ENCODE data around the gene NCCRP1.

The NCCRP1 gene

GRCh38 chr19:39196860-39197562 is at the start of gene NCCRP1:
TSS of gene NCCRP1 (plus strand) at chr19:39196964. CDS start at chr19:39196983, 19 bp downstream.
- Mint-ChIP-seq H3K4me1 (peaks cover 23% of the 10 kb centered on the region), H3K27ac (no peak within 1 kb of the TSS), H3K36me3 (no peaks in the 10 kb centered on the region), H3K4me3 (no peak within 1 kb of the TSS), H3K9me3 (no peaks in the 10 kb centered on the region), H3K27me3 (peaks cover 92% of the 10 kb centered on the region)
- DNase-seq: no peak
- CTCF ChIA-PET: interaction anchor here (1.6 kb wide), 1 partner anchor 131 kb away, joined by 3 read pairs; no protein-coding TSS in a partner anchor

GRCh38 chr19:39147480-39147879 is 49.3 kb upstream of the NCCRP1 start:
- no peak for DNase-seq
- CTCF ChIA-PET: no interaction called here
- Mint-ChIP-seq H3K4me1 (peaks cover 2% of the 10 kb centered on the region), H3K36me3 (no peaks in the 10 kb centered on the region), H3K27me3 (no peaks in the 10 kb centered on the region), H3K9me3 (no peaks in the 10 kb centered on the region), H3K4me3 (no peak overlapping the region), H3K27ac (no peak overlapping the region)

- DNase-seq: no peak
- Mint-ChIP-seq H3K27ac (no peak overlapping the region), H3K9me3 (no peaks in the 10 kb centered on the region), H3K4me3 (no peak overlapping the region), H3K4me1 (peaks cover 5% of the 10 kb centered on the region), H3K36me3 (no peaks in the 10 kb centered on the region), H3K27me3 (no peaks in the 10 kb centered on the region)
- CTCF ChIA-PET: no interaction called here
Measured at GRCh38 chr19:39148939-39149529, 47.7 kb upstream of the NCCRP1 start.

GRCh38 chr19:39150235-39150634 is 46.5 kb upstream of the NCCRP1 start:
- no peak for DNase-seq
- H3K4me3 Mint-ChIP-seq: no peak overlapping the region
- H3K27ac Mint-ChIP-seq: no peak overlapping the region
- H3K9me3 Mint-ChIP-seq: no peaks in the 10 kb centered on the region
- CTCF ChIA-PET: no interaction called here
- H3K36me3 Mint-ChIP-seq: no peaks in the 10 kb centered on the region
- H3K27me3 Mint-ChIP-seq: no peaks in the 10 kb centered on the region
- H3K4me1 Mint-ChIP-seq: peaks cover 16% of the 10 kb centered on the region

- Mint-ChIP-seq H3K4me1 (peaks cover 18% of the 10 kb centered on the region), H3K9me3 (no peaks in the 10 kb centered on the region), H3K36me3 (no peaks in the 10 kb centered on the region), H3K27ac (no peak overlapping the region), H3K27me3 (no peaks in the 10 kb centered on the region), H3K4me3 (no peak overlapping the region)
- CTCF ChIA-PET: no interaction called here
- DNase-seq: no peak
Measured at GRCh38 chr19:39150807-39151600, 45.8 kb upstream of the NCCRP1 start.

- peaks cover 18% of the 10 kb centered on the region for H3K4me1 Mint-ChIP-seq
- no peaks in the 10 kb centered on the region for H3K27me3 Mint-ChIP-seq
- H3K27ac Mint-ChIP-seq: no peak overlapping the region
- H3K4me3 Mint-ChIP-seq: no peak overlapping the region
- CTCF ChIA-PET: no interaction called here
- no peak for DNase-seq
- no peaks in the 10 kb centered on the region for H3K9me3 Mint-ChIP-seq
- no peaks in the 10 kb centered on the region for H3K36me3 Mint-ChIP-seq
Measured at GRCh38 chr19:39152066-39152465, 44.7 kb upstream of the NCCRP1 start.

GRCh38 chr19:39154100-39154628 is 42.6 kb upstream of the NCCRP1 start:
- Mint-ChIP-seq H3K4me3 (no peak overlapping the region), H3K27ac (no peak overlapping the region), H3K4me1 (peaks cover 17% of the 10 kb centered on the region), H3K36me3 (no peaks in the 10 kb centered on the region), H3K9me3 (no peaks in the 10 kb centered on the region), H3K27me3 (no peaks in the 10 kb centered on the region)
- CTCF ChIA-PET: no interaction called here
- no peak for DNase-seq

- no peaks in the 10 kb centered on the region for H3K27me3 Mint-ChIP-seq
- no peaks in the 10 kb centered on the region for H3K9me3 Mint-ChIP-seq
- no peak for DNase-seq
- CTCF ChIA-PET: no interaction called here
- H3K27ac Mint-ChIP-seq: no peak overlapping the region
- H3K4me3 Mint-ChIP-seq: no peak overlapping the region
- peaks cover 17% of the 10 kb centered on the region for H3K4me1 Mint-ChIP-seq
- no peaks in the 10 kb centered on the region for H3K36me3 Mint-ChIP-seq
Measured at GRCh38 chr19:39154629-39155100, 42.1 kb upstream of the NCCRP1 start.

- no peak overlapping the region for H3K27ac Mint-ChIP-seq
- H3K27me3 Mint-ChIP-seq: no peaks in the 10 kb centered on the region
- H3K36me3 Mint-ChIP-seq: no peaks in the 10 kb centered on the region
- CTCF ChIA-PET: no interaction called here
- H3K9me3 Mint-ChIP-seq: no peaks in the 10 kb centered on the region
- no peak for DNase-seq
- peaks cover 17% of the 10 kb centered on the region for H3K4me1 Mint-ChIP-seq
- no peak overlapping the region for H3K4me3 Mint-ChIP-seq
Measured at GRCh38 chr19:39155114-39155700, 41.6 kb upstream of the NCCRP1 start.

GRCh38 chr19:39155741-39156140 is 41.0 kb upstream of the NCCRP1 start:
- CTCF ChIA-PET: no interaction called here
- H3K36me3 Mint-ChIP-seq: no peaks in the 10 kb centered on the region
- peaks cover 19% of the 10 kb centered on the region for H3K4me1 Mint-ChIP-seq
- no peaks in the 10 kb centered on the region for H3K27me3 Mint-ChIP-seq
- DNase-seq: no peak
- no peak overlapping the region for H3K4me3 Mint-ChIP-seq
- H3K27ac Mint-ChIP-seq: no peak overlapping the region
- H3K9me3 Mint-ChIP-seq: no peaks in the 10 kb centered on the region

- peaks cover 19% of the 10 kb centered on the region for H3K4me1 Mint-ChIP-seq
- H3K27me3 Mint-ChIP-seq: no peaks in the 10 kb centered on the region
- DNase-seq: no peak
- no peaks in the 10 kb centered on the region for H3K9me3 Mint-ChIP-seq
- no peak overlapping the region for H3K4me3 Mint-ChIP-seq
- H3K27ac Mint-ChIP-seq: no peak overlapping the region
- CTCF ChIA-PET: no interaction called here
- no peaks in the 10 kb centered on the region for H3K36me3 Mint-ChIP-seq
Measured at GRCh38 chr19:39156326-39157230, 40.2 kb upstream of the NCCRP1 start.

GRCh38 chr19:39157275-39157996 is 39.3 kb upstream of the NCCRP1 start:
- no peak overlapping the region for H3K4me3 Mint-ChIP-seq
- CTCF ChIA-PET: no interaction called here
- no peaks in the 10 kb centered on the region for H3K27me3 Mint-ChIP-seq
- H3K36me3 Mint-ChIP-seq: no peaks in the 10 kb centered on the region
- no peak overlapping the region for H3K27ac Mint-ChIP-seq
- no peaks in the 10 kb centered on the region for H3K9me3 Mint-ChIP-seq
- peaks cover 19% of the 10 kb centered on the region for H3K4me1 Mint-ChIP-seq
- DNase-seq: no peak

GRCh38 chr19:39157997-39158389 is 38.8 kb upstream of the NCCRP1 start:
- H3K4me1 Mint-ChIP-seq: peaks cover 19% of the 10 kb centered on the region
- no peak overlapping the region for H3K27ac Mint-ChIP-seq
- H3K9me3 Mint-ChIP-seq: no peaks in the 10 kb centered on the region
- H3K36me3 Mint-ChIP-seq: no peaks in the 10 kb centered on the region
- CTCF ChIA-PET: no interaction called here
- DNase-seq: no peak
- H3K4me3 Mint-ChIP-seq: no peak overlapping the region
- H3K27me3 Mint-ChIP-seq: no peaks in the 10 kb centered on the region
